Adrenal gland (tissue), 12 donors: ENCODE measurements around the gene PTPRF. TPM values are rescaled to one million over a fixed set of nuclear protein-coding genes. Genes with fewer than 3 reads are reported as not detected.

Source experiments
- DNase-seq, 7 donors: peaks; one replicate each; pipeline ENCODE4 v3.0.0-alpha.2; 2019 to 2020
- H3K27ac ChIP-seq, 5 donors: fragments of 200-600 bp; sonication (generic) in 4 of 5; 1 replicate in 3 of 5; 2 replicates in 2 of 5; pipeline versions ENCODE4 v1.5.1 to v1.8.0; 2016 to 2020; ENCODE audit warnings: mild to moderate bottlenecking in 1 of 5
- H3K27me3 ChIP-seq: fragments of 200-600 bp; 2 replicates; pipeline ENCODE4 v1.8.0; 2021
- H3K36me3 ChIP-seq, 2 donors: fragments of 200-600 bp; replicated peaks in 1 of 2; 1 replicate in 1 of 2; 2 replicates in 1 of 2; pipeline versions ENCODE4 v1.5.1 to v1.8.0; 2018 to 2022
- H3K4me1 ChIP-seq, 2 donors: fragments of 200-600 bp; replicated peaks in 1 of 2; 1 replicate in 1 of 2; 2 replicates in 1 of 2; pipeline versions ENCODE4 v1.5.1 to v1.8.0; 2018 to 2021
- H3K4me3 ChIP-seq, 4 donors: fragments of 200-600 bp; sonication (generic) in 3 of 4; one replicate each; pipeline ENCODE4 v1.5.1; 2016 to 2018
- H3K9me3 ChIP-seq, 3 donors: fragments of 200-600 bp; sonication (generic) in 1 of 3; replicated peaks in 1 of 3; 1 replicate in 2 of 3; 2 replicates in 1 of 3; pipeline versions ENCODE4 v1.5.1 to v1.8.0; 2016 to 2021
- POLR2A ChIP-seq, 2 donors: fragments of 450-650 bp; IDR thresholded peaks; one replicate each; pipeline ENCODE4 v1.6.1; 2017; ENCODE audit warnings: antibody characterized with exemption in 2 of 2, mild to moderate bottlenecking in 2 of 2, moderate library complexity in 1 of 2
- WGBS, 4 donors: extraction: QIAGEN DNeasy Blood & Tissue Kit in 2 of 4; methylation state at CpG; one replicate each; pipeline versions ENCODE4 v1.1.5 to v1.1.7; 2013 to 2017; 5-methylcytosine and 5-hydroxymethylcytosine counted together
- intact Hi-C, 2 donors: fragments of 100-400 bp; cut with DNase I; formaldehyde crosslinking; loops; one replicate each; pipeline versions ENCODE4 v1.14.1 to v1.15.0; 2022 to 2023
- polyA plus RNA-seq, 3 donors: library from polyadenylated mRNA; stranded (reverse); fragments of 200-250 nt in 2 of 3; fragments of 350-450 nt in 1 of 3; fragmentation: Illumina TruSeq in 1 of 3; extraction: RNeasy Lipid Tissue Mini Kit (QIAGEN cat#74804) in 1 of 3; gene quantifications; one replicate each; pipeline ENCODE4 v1.2.3, GENCODE V29; 2013 to 2014
- total RNA-seq, 9 donors: library from RNA; depleted of rRNA in 4 of 9; stranded (reverse); fragments of >200 nt in 4 of 9; fragments of 120-200 nt in 1 of 9; fragmentation: NEBNext Ultra II Directional in 1 of 9; extraction: Animal tissue kit (Norgen Biotek cat#: 25700) in 1 of 9; gene quantifications; one replicate each; pipeline versions ENCODE4 v1.1.0 to v1.2.4, GENCODE V29; 2013 to 2023
- TF ChIP-seq, protein P1 (sequence below), 6 experiments: fragments of 450-650 bp in 4 of 6; fragments of 200-600 bp in 2 of 6; sonication (generic) in 1 of 6; IDR thresholded peaks; 1 replicate in 5 of 6; 2 replicates in 1 of 6; pipeline versions ENCODE4 v1.5.1 to v1.8.0; 2016 to 2021; ENCODE audit warnings: antibody characterized with exemption in 6 of 6, mild to moderate bottlenecking in 2 of 6, moderate library complexity in 1 of 6
- donor health status: healthy with polysubstance abuse.
- donor health status: Bipolar disorder and iron deficiency.
- donor health status: DM: yes; HTN: yes; CAD: no.
- donor health status: DM: no; HTN: no; CAD: no.
- donor health status: DM: no; HTN: no; CAD: no.
- donor health status: DM: yes; HTN: yes; CAD: no.

PTPRF gene
- total and polyA plus RNA-seq, 12 donors, result 9.2 to 92.0 (median 30.1) TPM

DNA sequence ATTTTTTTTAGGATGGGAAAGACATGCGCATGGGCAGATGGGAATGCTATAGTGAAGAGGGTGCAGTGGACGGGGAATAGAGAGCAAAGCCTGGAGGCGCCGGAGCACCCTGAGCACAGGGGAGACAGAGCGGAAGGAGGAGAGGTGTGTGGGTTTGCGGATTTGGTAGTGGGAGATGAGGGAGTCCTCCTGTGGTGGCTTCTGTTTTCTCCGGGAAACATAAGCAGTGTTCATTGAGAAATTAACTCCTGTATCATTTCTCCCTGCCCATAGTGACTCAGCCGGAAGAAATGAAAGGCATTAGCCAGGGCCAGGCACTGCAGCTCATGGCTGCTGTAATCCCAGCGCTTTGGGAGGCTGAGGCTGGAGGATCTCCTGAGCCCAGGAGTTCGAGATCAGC lies 4.7 kb upstream of the PTPRF start:
- 85 to 92% (median 89%) methylated on average over 10 of the region's 10 CpGs for WGBS, 4 donors

DNA sequence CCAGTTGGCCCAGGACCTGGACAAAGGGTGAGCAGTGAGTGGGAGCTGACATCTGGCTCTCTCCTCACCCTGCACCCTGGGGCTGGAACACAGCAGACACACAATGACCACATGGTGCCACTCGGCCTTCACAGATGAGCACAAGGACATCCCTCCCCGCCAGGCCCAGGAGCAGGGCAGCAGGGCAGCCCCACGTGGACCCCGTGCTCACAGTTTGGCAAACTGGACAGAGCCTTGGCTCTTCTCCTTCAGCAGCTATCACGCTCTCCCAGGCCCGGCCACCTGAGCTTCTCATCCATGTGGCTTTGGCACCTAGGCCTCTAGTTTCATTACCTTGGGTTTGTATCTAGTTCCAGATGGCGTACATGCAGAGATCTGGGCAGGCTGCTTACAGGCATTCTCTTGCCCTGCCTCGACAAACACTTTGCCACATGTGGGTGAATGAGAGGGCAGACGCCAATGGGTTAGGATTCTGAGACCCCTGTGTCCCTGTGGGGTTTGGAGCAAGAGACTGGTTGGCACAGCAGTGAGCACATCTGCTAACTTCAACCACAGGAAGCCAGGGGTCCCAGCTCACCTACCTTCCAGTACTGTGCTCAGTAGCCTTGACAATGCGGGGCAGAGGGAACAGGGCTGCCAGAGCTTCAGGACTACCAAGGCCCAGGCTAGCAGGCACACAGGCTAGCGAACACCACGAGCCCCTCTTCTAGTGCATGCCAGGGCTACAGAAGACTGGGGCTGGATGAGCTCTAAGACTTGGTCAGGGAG lies 3.4 kb upstream of the PTPRF start:
- Histone ChIP-seq H3K36me3 (no peaks in the 10 kb centered on the region), H3K4me3 (no peak overlapping the region), H3K27me3 (no peaks in the 10 kb centered on the region), H3K9me3 (no peaks in the 10 kb centered on the region), H3K4me1 (peaks cover 0 to 6% of the 10 kb centered on the region in 2 donors), H3K27ac (no peak overlapping the region)
- 51 to 68% (median 66%) methylated on average over 11 to 12 of the region's 12 CpGs for WGBS, 4 donors
- TF ChIP-seq, protein P1, sequence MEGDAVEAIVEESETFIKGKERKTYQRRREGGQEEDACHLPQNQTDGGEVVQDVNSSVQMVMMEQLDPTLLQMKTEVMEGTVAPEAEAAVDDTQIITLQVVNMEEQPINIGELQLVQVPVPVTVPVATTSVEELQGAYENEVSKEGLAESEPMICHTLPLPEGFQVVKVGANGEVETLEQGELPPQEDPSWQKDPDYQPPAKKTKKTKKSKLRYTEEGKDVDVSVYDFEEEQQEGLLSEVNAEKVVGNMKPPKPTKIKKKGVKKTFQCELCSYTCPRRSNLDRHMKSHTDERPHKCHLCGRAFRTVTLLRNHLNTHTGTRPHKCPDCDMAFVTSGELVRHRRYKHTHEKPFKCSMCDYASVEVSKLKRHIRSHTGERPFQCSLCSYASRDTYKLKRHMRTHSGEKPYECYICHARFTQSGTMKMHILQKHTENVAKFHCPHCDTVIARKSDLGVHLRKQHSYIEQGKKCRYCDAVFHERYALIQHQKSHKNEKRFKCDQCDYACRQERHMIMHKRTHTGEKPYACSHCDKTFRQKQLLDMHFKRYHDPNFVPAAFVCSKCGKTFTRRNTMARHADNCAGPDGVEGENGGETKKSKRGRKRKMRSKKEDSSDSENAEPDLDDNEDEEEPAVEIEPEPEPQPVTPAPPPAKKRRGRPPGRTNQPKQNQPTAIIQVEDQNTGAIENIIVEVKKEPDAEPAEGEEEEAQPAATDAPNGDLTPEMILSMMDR (IDR thresholded peaks at IDR 0.05), result no peak
- TF ChIP-seq POLR2A (IDR thresholded peaks at IDR 0.05), result no peak
- intact Hi-C loops, result loop anchor here (5.0 to 10.0 kb wide), 2 partner anchors 405 to 508 kb away; partner anchors contain the start of genes ARTN (in 1 of the 2) and SLC6A9 (in 1 of the 2)
- DNase-seq, result peak in 5 of 7 donors; percentile 47 to 80 (median 67)

More for the DNA sequence above, 4.7 kb upstream of the PTPRF start:
- Histone ChIP-seq H3K36me3 (no peaks in the 10 kb centered on the region), H3K4me1 (peaks cover 0 to 6% of the 10 kb centered on the region in 2 donors), H3K27ac (no peak overlapping the region), H3K4me3 (no peak overlapping the region), H3K9me3 (no peaks in the 10 kb centered on the region), H3K27me3 (no peaks in the 10 kb centered on the region)
- TF ChIP-seq, protein P1 (IDR thresholded peaks at IDR 0.05), result no peak
- no peak for TF ChIP-seq POLR2A (IDR thresholded peaks at IDR 0.05)
- intact Hi-C loops, result loop anchor here (5.0 to 10.0 kb wide), 2 partner anchors 406 to 509 kb away; partner anchors contain the start of genes ARTN (in 1 of the 2) and SLC6A9 (in 1 of the 2)
- no peak for DNase-seq

DNA sequence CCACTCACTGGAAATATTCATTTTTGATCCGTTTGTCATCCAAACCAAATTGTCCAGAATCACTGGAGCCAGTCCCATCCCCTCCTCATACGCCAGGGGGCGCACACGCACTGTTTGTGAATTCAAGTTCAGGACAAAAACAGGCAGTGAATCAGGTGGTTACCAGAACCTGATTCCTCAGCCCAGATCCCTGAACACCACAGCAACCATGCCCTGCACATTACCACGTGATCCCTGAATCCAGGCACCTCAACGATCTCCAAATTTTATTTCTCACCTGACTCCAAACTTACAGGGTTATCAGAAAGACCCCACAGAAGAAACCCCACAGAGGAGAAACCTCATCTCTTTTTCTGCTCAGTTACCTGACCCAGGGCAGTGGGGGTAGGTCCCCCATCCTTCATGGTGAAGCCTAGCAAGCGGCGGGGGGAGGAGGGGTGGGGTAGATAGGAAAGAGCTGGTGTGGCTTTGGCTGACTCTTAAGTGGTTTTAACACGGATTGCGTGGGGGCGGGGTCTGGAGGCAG lies 1.4 kb upstream of the PTPRF start:
- TF ChIP-seq POLR2A (IDR thresholded peaks at IDR 0.05), result no peak
- TF ChIP-seq, protein P1 (IDR thresholded peaks at IDR 0.05), result peak; percentile 93 to 97 (median 96)
- 19 to 51% (median 20%) methylated on average over 11 of the region's 11 CpGs for WGBS, 4 donors
- Histone ChIP-seq H3K4me3 (no peak overlapping the region), H3K27me3 (no peaks in the 10 kb centered on the region), H3K27ac (no peak overlapping the region), H3K4me1 (peaks cover 0 to 6% of the 10 kb centered on the region in 2 donors), H3K36me3 (no peaks in the 10 kb centered on the region), H3K9me3 (no peaks in the 10 kb centered on the region)
- peak; percentile 83 to 96 (median 87) for DNase-seq
- intact Hi-C loops, result loop anchor here (2.0 to 10.0 kb wide), 3 partner anchors 124 to 506 kb away; partner anchors contain the start of genes ARTN (in 1 of the 2) and SLC6A9 (in 1 of the 2)
